ENCODE data around the gene TNS1. TPM values are rescaled to one million over a fixed set of nuclear protein-coding genes. Genes with fewer than 3 reads are reported as not detected.

The TNS1 gene
- total RNA-seq, 1 donor: 116 TPM

DNA sequence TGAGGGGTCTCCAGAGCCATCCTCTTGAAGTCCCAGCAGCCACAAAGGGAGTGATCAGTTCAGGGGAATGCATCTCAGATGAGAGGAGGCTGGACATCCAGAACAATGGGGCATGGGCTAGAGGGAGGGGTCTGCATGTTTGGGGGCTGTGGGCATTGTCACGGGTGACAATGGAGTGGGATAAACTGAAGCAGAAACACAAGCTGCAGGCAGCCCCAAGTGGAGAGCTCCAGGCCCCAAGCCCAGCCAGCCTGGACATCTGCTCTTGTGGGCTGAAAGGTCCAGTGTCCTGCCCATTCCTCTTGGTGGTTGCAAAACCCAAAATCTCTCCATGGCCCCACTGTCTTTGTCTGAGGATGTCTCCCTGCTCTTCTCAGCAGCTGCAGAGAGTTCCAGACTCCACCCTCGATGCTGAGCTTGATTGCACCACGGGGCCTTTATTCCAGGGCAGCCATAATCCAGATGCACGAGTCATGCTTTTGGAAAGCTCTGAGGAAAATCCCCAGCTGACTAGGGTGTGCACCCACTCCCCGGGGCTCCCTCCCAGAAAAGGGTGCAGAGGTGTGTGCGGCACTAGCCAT lies 149.4 kb downstream of the TNS1 start:
- H3K4me3 ChIP-seq (ENCODE audit: low read depth, low read length): no peak overlapping the region
- TF ChIP-seq, protein P1, sequence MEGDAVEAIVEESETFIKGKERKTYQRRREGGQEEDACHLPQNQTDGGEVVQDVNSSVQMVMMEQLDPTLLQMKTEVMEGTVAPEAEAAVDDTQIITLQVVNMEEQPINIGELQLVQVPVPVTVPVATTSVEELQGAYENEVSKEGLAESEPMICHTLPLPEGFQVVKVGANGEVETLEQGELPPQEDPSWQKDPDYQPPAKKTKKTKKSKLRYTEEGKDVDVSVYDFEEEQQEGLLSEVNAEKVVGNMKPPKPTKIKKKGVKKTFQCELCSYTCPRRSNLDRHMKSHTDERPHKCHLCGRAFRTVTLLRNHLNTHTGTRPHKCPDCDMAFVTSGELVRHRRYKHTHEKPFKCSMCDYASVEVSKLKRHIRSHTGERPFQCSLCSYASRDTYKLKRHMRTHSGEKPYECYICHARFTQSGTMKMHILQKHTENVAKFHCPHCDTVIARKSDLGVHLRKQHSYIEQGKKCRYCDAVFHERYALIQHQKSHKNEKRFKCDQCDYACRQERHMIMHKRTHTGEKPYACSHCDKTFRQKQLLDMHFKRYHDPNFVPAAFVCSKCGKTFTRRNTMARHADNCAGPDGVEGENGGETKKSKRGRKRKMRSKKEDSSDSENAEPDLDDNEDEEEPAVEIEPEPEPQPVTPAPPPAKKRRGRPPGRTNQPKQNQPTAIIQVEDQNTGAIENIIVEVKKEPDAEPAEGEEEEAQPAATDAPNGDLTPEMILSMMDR (IDR thresholded peaks at IDR 0.05; ENCODE audit: insufficient read depth, low read length): no peak
- DNase-seq (ENCODE audit: low read depth): peak; percentile 88

GRCh38 chr2:217852555-217853211 lies 150.1 kb downstream of the TNS1 start:
- TF ChIP-seq, protein P1 (IDR thresholded peaks at IDR 0.05; ENCODE audit: insufficient read depth, low read length): no peak
- H3K4me3 ChIP-seq (ENCODE audit: low read depth, low read length): no peak overlapping the region
- no peak for DNase-seq (ENCODE audit: low read depth)

- no peak overlapping the region for H3K4me3 ChIP-seq (ENCODE audit: low read depth, low read length)
- DNase-seq (ENCODE audit: low read depth): peak; percentile 60
- TF ChIP-seq, protein P1 (IDR thresholded peaks at IDR 0.05; ENCODE audit: insufficient read depth, low read length): no peak
Observed at GRCh38 chr2:217851191-217852020, 151.4 kb downstream of the TNS1 start.

DNA sequence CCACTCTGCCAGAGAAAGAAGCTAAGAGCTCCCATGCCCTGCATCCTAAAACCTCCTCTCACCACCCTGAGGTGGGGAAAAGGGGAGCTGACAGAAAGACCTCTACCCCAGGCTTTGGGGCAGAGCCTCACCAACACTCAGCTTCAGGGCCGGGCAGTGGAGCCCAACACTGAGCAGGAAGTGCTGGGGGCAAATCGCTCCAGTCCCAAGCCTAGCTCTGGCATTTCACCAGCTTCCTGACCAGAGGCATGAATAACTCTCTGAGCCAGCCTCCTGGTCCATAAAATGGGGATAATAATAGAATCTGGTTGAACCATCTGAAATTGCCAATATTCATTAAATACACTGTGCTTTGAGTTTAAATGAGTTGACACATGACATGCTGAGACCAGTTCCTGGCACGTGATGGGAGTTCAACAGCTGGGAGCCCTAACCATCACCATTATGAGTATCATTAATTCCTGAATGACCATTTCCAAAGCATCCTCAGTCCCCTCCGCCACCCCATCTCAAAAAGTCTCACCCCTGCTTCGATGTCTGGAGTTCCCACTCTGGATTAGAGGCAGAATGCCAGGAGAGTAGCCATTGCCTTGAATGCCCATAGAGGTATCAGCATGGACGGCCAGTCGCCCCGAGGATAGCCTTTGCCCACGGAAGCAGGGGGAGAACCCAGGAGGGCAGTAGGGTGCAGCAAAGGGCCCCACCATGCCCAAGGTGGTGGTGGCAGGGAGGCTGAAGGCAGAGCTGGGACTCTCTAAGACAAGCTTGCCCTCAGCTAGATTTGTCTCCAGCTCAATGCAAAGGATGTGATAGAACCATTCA lies 153.4 kb downstream of the TNS1 start:
- TF ChIP-seq, protein P1 (IDR thresholded peaks at IDR 0.05; ENCODE audit: insufficient read depth, low read length): no peak
- no peak overlapping the region for H3K4me3 ChIP-seq (ENCODE audit: low read depth, low read length)
- DNase-seq (ENCODE audit: low read depth): peak; percentile 23

DNA sequence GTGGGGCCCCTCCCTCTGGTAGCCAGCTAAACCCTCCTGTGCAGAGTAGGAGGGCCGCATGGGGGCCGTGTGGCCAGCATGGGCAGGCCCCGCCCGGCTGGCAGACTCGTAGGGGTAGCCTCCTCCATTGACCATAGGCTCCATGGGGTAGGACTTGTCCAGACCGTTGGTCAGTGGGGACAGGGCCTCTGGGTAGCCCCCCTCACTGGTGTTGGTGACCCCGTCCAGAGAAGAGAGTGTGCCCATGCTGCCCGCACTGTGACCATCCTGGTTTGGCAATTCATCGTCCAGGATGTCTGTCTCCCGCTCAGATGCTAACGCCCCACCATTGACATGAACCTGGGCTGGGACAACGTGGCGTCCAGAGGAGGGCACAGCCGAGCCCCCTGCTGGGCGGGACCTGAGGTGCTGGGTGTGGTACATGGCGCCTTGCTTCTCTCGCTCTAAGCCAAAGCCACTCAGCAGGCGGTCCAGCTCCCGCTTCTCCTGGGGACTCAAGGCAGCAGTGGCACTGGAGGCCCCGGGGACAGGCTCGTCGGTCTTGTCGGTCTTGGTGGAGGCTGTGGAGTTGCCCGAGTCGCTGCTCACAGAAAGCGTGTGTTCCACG lies 154.3 kb downstream of the TNS1 start:
- H3K4me3 ChIP-seq (ENCODE audit: low read depth, low read length): no peak overlapping the region
- no peak for DNase-seq (ENCODE audit: low read depth)
- TF ChIP-seq, protein P1 (IDR thresholded peaks at IDR 0.05; ENCODE audit: insufficient read depth, low read length): no peak

All from fibroblast of the aortic adventitia (primary cell).